ENCODE data around the gene CPT1A.
"Not testable (repeated sequence)": the region's sequence is repeated elsewhere in the genome, so short reads cannot be mapped to it uniquely, and the experiment has no call there.

Gene CPT1A

DNA sequence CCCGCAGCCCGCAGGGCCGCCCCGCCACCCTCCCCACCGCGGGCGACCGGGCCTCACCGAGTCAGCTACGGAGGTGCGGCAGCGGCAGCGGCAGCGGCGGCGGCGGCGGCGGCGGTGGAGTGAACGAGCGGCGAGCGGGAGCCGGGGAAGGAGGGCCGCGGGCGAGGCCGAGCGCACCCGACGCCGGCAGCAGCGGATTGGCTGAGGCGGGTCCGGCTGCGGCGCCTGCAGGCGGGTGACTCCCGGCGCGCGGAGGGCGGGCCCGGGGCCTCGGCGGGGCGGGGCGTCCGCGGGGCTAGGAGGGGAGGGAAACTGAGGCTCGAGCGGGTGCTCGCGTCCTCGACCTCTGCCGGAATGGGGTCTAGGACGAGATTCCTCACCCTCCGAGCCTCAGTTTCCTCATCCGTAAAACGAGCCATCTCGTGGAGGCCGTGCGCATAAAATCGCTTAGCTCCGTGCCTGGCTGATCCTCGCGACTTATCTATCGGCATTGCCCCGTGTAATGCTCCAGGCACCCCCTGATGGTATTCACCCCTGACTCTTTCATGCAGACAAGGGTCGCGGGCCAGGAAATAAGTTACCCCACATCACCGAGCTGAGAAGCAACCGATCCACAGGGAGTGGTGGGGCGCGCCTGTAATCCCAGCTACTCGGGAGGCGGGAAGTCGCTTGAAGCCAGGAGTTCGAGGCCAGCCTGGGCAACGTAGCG is at the start of gene CPT1A:
TSS of gene CPT1A (minus strand) at position 199 of the 709 bp plus-strand sequence. CDS start 26,442 bp downstream, outside the sequence.
- no peak for DNase-seq

- no peak for DNase-seq
Measured at GRCh38 chr11:68890490-68891231, 48.9 kb upstream of the CPT1A start.

DNA sequence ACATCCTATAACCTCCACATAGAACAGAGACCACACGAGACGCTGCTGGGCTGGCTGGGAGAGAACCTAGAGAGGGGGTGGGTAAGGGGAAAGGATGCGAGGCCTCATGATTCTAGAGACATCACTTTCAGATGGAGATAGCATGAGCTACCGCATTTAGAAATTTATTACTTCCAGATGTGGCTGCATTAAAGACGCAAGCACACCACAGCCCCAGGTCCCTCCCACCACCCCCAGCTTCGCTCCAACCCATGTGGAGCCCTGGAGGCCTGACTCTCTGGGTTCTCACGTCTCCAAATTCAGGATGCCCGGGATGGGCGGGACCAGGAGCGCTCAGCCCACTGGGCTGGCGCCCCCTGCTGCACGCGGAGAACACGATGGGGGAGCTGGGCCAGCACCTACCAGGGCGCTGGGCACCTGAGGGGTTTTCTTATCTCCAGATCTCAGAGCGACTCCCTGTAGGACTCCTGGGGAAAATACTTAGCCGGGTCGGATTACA is 48.3 kb upstream of the CPT1A start:
- no peak for DNase-seq

DNA sequence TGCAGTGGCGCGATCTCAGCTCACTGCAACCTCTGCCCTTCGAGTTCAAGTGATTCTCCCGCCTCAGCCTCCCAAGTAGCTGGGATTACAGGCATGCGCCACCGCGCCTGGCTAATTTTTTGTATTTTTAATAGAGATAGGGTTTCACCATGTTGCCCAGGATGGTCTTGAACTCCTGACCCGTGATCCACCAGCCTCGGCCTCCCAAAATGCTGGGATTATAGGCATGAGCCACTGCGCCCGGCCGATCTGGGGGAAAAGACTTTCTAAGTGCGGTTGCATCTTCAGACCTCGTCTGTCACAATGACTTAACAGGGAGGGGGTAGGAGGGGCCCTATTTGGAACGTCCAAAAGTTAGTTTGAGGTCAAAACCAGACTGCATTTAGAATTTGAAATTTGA is 43.1 kb upstream of the CPT1A start:
- not testable (repeated sequence) for DNase-seq

- DNase-seq = no peak
Measured at GRCh38 chr11:68882391-68882790, 40.7 kb upstream of the CPT1A start.

- no peak for DNase-seq
Measured at GRCh38 chr11:68881320-68881719, 39.6 kb upstream of the CPT1A start.

DNA sequence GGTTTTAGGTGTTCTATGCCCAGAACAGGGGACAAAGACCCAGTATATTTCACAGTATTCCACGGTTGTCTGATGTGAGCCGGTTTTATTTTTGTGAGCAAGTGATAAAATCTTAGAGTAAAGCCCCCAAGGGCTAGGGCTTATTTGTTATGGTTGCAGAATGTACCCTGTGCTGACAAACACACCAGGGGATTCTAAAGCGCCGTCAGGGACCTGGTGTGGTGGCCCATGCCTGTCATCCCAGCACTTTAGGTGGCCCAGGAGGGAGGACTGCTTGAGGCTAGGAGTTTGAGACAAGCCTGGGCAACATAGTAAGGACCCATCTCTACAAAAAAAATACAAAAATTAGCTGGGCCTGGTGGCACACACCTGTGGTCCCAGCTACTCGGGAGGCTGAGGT is 39.1 kb upstream of the CPT1A start:
- DNase-seq = no peak

DNA sequence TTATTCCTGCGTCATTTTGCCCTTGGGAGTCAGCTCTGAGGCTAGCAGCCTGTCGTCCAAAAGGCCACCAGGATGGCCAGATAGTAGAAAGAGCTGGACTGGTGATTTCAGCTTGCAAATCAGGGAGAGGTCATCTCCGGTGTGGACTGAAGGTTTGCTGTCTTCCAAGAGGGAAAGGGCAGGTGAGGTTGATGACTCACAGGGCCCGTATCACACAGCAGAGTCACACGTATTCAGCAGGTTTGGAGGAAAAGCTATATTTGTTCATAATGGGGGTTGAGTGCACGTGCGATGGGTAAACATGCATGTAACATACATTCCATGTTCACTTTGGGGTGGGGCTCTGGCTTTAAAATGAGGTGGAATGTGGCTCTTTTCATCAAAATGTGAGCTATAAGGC is 36.3 kb upstream of the CPT1A start:
- no peak for DNase-seq

- DNase-seq = no peak
Measured at GRCh38 chr11:68872216-68873003, 30.7 kb upstream of the CPT1A start.

- DNase-seq = no peak
Measured at GRCh38 chr11:68870470-68870869, 28.8 kb upstream of the CPT1A start.

DNA sequence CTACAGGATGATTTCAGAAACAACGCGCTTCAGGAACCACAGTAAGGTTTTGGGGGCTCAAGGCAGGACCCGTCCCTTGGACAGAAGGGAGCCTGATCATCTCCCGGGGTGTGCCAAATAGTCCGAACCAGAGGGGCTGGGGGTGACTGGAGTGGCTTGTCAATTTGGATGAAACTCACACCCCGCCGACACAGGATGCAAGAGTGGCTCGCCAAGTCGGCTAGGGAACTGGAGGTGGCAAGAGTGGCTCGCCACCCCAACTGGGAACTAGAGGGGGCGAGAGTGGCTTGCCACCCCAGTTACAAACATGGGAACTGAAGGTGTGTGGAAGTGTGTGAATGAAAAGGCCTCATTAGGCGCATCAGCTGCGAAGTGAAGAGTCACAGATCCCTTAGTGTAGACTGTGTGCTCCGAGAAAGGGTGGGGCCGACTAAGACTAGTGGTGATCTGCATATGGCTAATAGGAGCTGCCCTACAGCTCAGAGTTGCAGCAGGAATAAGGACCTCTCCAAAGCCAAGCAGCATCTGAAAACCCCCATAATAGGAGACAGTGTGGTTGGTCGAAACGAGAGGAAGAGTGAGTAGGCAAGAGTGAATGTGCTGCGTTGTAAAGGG is 26.6 kb upstream of the CPT1A start:
- DNase-seq = no peak

GRCh38 chr11:68867066-68867465 is 25.4 kb upstream of the CPT1A start:
- no peak for DNase-seq

DNA sequence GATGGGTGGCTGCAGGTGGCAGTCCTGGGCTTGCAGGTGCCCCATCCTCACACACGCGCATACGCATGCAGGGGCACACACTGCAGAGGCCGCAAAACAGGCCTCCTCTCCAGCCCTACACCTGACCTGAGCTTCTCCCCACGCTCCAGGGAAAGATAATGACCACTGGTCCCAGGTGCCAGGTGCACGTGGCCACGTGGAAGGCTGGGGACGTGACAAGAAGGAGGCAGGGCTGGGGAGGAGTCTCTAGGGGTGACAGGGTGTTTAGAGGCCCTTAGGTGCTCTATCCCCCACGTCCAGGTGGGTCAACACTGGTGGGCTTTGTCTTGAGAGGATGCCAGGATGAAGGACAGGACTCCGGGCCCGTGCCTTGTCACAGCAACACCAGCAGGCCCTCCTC is 23.5 kb upstream of the CPT1A start:
- no peak for DNase-seq

GRCh38 chr11:68863553-68864265 is 22.0 kb upstream of the CPT1A start:
- DNase-seq = no peak

DNA sequence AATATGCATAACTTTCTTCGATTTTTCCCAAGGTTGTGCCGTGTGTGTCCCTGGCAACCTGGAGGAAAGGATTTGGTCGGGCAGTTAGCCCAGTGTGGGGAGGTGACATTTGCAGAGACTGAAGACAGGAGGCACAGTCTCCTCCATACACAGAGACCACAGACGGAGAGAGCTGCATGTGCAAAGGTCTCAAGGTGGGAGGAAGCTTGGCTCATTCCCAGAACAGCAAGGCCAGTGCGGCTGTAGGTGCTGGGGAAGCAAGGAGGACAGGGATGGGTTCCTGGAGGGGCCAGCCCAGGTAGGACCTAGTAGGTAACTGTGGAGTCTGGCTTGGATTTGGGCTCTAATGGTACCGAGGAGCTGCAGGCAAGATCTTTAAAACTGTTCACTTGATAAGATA is 20.7 kb upstream of the CPT1A start:
- no peak for DNase-seq

GRCh38 chr11:68859123-68859522 is 17.4 kb upstream of the CPT1A start:
- DNase-seq = no peak

DNA sequence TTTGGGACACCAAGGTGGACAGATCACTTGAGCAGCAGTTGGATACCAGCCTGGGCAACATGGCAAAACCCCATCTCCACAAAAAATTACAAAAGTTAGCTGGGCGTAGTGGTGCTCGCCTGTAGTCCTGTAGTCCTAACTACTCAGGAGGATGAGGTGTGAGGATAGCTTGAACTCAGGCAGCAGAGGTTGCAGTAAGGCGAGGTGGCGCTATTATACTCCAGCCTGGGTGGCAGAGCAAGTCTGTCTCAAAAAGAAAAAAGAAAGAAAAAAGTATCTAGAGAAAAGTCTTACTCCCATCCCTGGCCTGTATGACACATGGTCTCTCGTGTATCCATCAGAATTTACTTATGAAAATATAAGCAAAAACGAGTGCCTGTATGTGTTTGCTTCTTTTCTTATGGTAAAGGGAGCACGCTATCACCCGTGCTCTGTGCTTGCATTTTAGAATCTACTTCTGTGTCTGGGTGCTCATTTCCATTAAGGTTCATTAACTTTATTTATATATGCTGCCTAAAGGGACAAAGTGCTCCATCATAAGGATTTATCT is 15.4 kb upstream of the CPT1A start:
- no peak for DNase-seq

DNA sequence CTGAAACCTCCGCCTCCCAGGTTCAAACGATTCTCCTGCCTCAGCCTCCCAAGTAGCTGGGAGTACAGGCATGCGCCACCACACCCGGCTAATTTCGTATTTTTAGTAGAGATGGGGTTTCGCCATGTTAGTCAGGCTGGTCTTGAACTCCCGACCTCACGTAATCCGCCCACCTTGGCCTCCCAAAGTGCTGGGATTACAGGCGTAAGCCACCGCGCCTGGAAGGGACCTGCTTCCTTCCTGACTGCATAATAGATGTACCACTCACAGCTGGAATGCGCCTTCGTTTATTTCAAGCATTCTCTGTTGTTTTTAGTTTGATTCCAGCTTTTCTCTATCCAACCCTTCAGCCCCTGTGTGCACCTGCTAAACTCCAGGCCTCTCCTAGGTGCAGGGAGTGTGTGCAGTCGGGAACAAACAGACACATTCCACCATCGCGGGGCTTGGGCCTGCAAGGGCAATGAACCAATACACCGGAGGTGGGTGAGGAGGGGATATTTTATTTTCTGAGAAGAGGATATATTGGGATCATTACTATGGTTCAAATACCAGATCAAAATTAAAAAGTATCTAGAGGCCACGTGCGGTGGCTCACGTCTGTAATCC is 14.8 kb upstream of the CPT1A start:
- not testable (repeated sequence) for DNase-seq

GRCh38 chr11:68855205-68855981 is 13.7 kb upstream of the CPT1A start:
- no peak for DNase-seq

GRCh38 chr11:68854273-68854958 is 12.7 kb upstream of the CPT1A start:
- no peak for DNase-seq
